Loucy (cell line): ENCODE measurements around the gene TGDS.

ENCODE experiments used
- H2AFZ ChIP-seq: fragments of 200-600 bp; sonication (generic); 2 replicates; pipeline ENCODE4 v1.6.0; 2016; ENCODE audit warnings: antibody characterized with exemption, mild to moderate bottlenecking, low read length, moderate library complexity
- H3F3A ChIP-seq: fragments of 200-600 bp; 2 replicates; pipeline ENCODE4 v1.6.0; 2016; ENCODE audit warnings: antibody characterized with exemption, low read depth, mild to moderate bottlenecking
- H3K27me3 ChIP-seq: fragments of 200-600 bp; sonication (generic); 2 replicates; pipeline ENCODE4 v1.6.1; 2014; ENCODE audit warnings: low read length, mild to moderate bottlenecking; ENCODE audit not compliant: insufficient read depth, poor library complexity, severe bottlenecking
- H3K36me3 ChIP-seq: fragments of 200-600 bp; sonication (generic); 2 replicates; pipeline ENCODE4 v1.6.1; 2016; ENCODE audit warnings: low read length; ENCODE audit not compliant: insufficient read depth
- H3K4me1 ChIP-seq: fragments of 200-600 bp; sonication (generic); 2 replicates; pipeline ENCODE4 v1.5.1; 2014; ENCODE audit warnings: low read length, mild to moderate bottlenecking; ENCODE audit not compliant: insufficient read depth, poor library complexity, severe bottlenecking
- H3K4me2 ChIP-seq: fragments of 200-600 bp; sonication (generic); 2 replicates; pipeline ENCODE4 v1.6.0; 2014; ENCODE audit warnings: antibody characterized with exemption, low read length, low read depth, mild to moderate bottlenecking; ENCODE audit not compliant: poor library complexity, severe bottlenecking
- H3K4me3 ChIP-seq: fragments of 200-600 bp; sonication (generic); 2 replicates; pipeline ENCODE4 v1.5.1; 2014; ENCODE audit warnings: low read length, mild to moderate bottlenecking, mixed read lengths; ENCODE audit not compliant: poor library complexity, severe bottlenecking
- H3K79me2 ChIP-seq: fragments of 200-600 bp; sonication (generic); 2 replicates; pipeline ENCODE4 v1.6.1; 2014; ENCODE audit warnings: low read length; ENCODE audit not compliant: insufficient read depth
- H3K9ac ChIP-seq: fragments of 200-600 bp; sonication (generic); 2 replicates; pipeline ENCODE4 v1.6.0; 2014; ENCODE audit warnings: mild to moderate bottlenecking, low read depth, low read length, moderate library complexity; ENCODE audit not compliant: poor library complexity, severe bottlenecking
- H3K9me2 ChIP-seq: fragments of 200-600 bp; sonication (generic); replicated peaks from 2 replicates; pipeline ENCODE4 v1.6.1; 2016; ENCODE audit warnings: low read depth, low read length, mixed read lengths
- H3K9me3 ChIP-seq: fragments of 200-600 bp; sonication (generic); 2 replicates; pipeline ENCODE4 v1.6.1; 2014; ENCODE audit warnings: mild to moderate bottlenecking, antibody characterized with exemption, low read length, low read depth; ENCODE audit not compliant: insufficient read depth
- H4K20me1 ChIP-seq: fragments of 200-600 bp; sonication (generic); 2 replicates; pipeline ENCODE4 v1.6.0; 2014; ENCODE audit warnings: antibody characterized with exemption, low read length, mild to moderate bottlenecking; ENCODE audit not compliant: insufficient read depth, poor library complexity, severe bottlenecking
- EZH2phosphoT487 ChIP-seq: fragments of 200-600 bp; IDR thresholded peaks from 2 replicates; pipeline ENCODE4 v1.6.1; 2018; ENCODE audit warnings: antibody characterized with exemption, mild to moderate bottlenecking, moderate library complexity, borderline replicate concordance
- TF ChIP-seq, protein P1 (sequence below): fragments of 200-600 bp; sonication (generic); conservative IDR thresholded peaks from 2 replicates; pipeline ENCODE4 v1.5.1; 2014; ENCODE audit warnings: mild to moderate bottlenecking, antibody characterized with exemption, low read length

Gene TGDS

DNA sequence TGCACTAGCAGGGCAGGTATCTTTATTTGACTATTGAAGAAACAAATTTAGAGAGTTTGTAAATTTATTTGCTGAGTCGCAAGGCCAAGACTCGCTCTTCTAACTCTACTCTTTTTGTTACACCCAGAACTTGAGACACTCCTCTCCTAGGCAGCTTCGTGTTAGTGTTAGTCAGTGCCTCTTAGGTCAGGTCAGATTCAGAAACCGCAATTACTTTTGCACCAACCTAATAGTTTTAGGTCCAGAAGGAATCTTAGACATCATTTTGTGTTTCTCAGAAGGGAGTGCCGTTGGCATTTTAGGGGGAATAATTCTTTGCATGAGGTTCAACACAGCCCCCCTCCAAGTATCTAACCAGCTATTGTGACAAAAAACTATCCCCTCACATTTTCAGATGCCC is 14.5 kb upstream of the TGDS start:
- Histone ChIP-seq H3K4me3 (no peak overlapping the region), H3F3A (no peaks in the 10 kb centered on the region), H3K9me2 (no peaks in the 10 kb centered on the region), H4K20me1 (peaks cover 14% of the 10 kb centered on the region), H3K4me1 (peaks cover 19% of the 10 kb centered on the region), H3K36me3 (peaks cover 7% of the 10 kb centered on the region; the same call in 1 of the 2 replicates), H3K4me2 (no peak overlapping the region), H3K79me2 (no peaks in the 10 kb centered on the region), H2AFZ (no peak overlapping the region), H3K27me3 (no peaks in the 10 kb centered on the region), H3K9me3 (no peaks in the 10 kb centered on the region), H3K9ac (no peak overlapping the region)
- TF ChIP-seq EZH2phosphoT487: no peak
- TF ChIP-seq, protein P1, sequence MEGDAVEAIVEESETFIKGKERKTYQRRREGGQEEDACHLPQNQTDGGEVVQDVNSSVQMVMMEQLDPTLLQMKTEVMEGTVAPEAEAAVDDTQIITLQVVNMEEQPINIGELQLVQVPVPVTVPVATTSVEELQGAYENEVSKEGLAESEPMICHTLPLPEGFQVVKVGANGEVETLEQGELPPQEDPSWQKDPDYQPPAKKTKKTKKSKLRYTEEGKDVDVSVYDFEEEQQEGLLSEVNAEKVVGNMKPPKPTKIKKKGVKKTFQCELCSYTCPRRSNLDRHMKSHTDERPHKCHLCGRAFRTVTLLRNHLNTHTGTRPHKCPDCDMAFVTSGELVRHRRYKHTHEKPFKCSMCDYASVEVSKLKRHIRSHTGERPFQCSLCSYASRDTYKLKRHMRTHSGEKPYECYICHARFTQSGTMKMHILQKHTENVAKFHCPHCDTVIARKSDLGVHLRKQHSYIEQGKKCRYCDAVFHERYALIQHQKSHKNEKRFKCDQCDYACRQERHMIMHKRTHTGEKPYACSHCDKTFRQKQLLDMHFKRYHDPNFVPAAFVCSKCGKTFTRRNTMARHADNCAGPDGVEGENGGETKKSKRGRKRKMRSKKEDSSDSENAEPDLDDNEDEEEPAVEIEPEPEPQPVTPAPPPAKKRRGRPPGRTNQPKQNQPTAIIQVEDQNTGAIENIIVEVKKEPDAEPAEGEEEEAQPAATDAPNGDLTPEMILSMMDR: no peak

DNA sequence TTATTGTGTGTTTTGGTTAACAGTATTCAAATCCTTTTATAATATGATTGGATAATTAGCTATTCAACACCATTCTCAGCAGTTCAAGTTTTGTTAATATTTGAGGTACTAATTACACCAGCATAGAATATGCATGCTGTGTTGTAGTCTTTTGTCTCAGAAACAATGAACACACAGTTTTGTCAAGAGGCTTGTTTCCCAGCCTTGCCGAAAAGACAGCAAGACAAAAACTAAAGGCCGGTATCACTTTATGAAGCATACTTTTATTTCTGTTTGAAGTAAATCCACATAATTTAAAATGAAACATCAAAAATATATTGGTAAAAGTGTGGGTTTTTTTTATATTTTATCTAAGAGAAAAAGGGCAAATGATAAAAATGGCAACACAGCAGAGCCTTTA is 13.2 kb upstream of the TGDS start:
- no peak overlapping the region for H3K4me3 ChIP-seq
- no peaks in the 10 kb centered on the region for H3K27me3 ChIP-seq
- TF ChIP-seq, protein P1: no peak
- no peak for TF ChIP-seq EZH2phosphoT487
- no peak overlapping the region for H3K9ac ChIP-seq
- no peaks in the 10 kb centered on the region; the same call in 1 of the 2 replicates for H3K79me2 ChIP-seq
- no peaks in the 10 kb centered on the region for H3K9me3 ChIP-seq
- H3F3A ChIP-seq: no peaks in the 10 kb centered on the region
- H3K4me2 ChIP-seq: no peak overlapping the region
- H2AFZ ChIP-seq: no peak overlapping the region
- peaks cover 14% of the 10 kb centered on the region for H4K20me1 ChIP-seq
- peaks cover 7% of the 10 kb centered on the region; the same call in 1 of the 2 replicates for H3K36me3 ChIP-seq
- no peaks in the 10 kb centered on the region for H3K9me2 ChIP-seq
- H3K4me1 ChIP-seq: peaks cover 19% of the 10 kb centered on the region

DNA sequence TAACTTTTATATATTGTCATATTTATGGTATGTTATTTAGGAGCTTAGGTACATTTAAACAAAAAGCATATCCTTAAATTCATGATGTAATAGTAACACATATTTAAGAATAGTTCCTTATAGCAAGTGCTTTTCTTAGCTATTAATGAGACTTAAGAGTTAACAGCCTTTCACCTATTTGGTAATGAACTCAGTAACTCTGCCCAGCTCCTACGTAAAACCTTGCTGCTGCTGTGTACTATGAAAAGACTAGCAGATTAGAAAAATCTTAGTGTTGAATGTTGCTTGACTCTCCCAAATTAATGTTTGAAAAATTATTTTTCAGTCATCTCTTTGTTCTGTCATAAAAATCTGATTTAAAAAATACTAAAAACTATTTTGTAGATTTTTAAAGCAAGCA is 12.6 kb upstream of the TGDS start:
- H3K9me3 ChIP-seq: no peaks in the 10 kb centered on the region
- peaks cover 7% of the 10 kb centered on the region; the same call in 1 of the 2 replicates for H3K36me3 ChIP-seq
- no peaks in the 10 kb centered on the region for H3K27me3 ChIP-seq
- H3F3A ChIP-seq: no peaks in the 10 kb centered on the region
- H3K4me1 ChIP-seq: peaks cover 19% of the 10 kb centered on the region
- no peaks in the 10 kb centered on the region; the same call in 1 of the 2 replicates for H3K79me2 ChIP-seq
- peak overlapping the region; percentile 65 for H3K4me2 ChIP-seq
- H3K9ac ChIP-seq: no peak overlapping the region
- H4K20me1 ChIP-seq: peaks cover 14% of the 10 kb centered on the region
- H3K9me2 ChIP-seq: no peaks in the 10 kb centered on the region
- no peak overlapping the region for H2AFZ ChIP-seq
- TF ChIP-seq, protein P1: no peak
- TF ChIP-seq EZH2phosphoT487: no peak
- no peak overlapping the region for H3K4me3 ChIP-seq
